ENCODE measurements around the gene CCDC88C.

Gene CCDC88C

GRCh38 chr14:91364524-91365270, 52.9 kb downstream of the CCDC88C start:
- no peak for DNase-seq (ENCODE audit: low read depth, low spot score)

DNA sequence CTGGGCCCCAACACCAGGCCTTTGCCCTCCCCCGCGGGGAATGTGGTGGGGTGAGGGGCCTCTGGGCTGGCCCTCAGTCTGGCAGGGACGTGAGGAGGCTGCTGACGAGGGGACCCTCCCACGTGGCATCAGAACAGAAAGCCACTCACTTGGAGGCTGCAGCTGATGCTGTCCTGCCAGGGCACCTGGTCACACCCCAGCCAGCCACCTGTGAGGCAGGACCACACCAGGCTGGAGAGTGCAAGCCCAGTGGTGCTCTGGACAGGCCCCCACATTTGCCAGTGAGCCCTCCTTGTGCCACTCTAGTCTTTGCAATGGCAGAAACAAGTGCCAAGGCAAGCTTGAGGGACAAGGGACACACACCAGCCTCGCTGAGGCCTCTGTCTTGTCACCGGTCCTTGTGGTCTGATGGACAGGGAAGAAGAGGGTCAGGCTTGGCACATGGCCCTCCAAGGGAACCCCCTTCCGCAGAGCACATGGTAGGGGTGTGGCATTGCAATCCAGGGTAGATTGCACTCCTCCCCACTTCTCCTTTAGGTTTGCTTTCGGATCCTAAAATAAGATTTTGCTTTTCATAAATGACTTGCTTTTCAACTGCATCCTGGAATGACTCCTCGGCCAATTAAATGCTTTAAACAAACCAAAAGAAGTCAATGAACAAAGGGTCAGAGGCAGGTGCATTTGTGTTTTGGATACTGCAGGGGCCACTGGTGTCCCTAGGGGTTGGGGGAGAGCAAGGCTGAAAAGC, 53.7 kb downstream of the CCDC88C start:
- no peak for DNase-seq (ENCODE audit: low read depth, low spot score)

DNA sequence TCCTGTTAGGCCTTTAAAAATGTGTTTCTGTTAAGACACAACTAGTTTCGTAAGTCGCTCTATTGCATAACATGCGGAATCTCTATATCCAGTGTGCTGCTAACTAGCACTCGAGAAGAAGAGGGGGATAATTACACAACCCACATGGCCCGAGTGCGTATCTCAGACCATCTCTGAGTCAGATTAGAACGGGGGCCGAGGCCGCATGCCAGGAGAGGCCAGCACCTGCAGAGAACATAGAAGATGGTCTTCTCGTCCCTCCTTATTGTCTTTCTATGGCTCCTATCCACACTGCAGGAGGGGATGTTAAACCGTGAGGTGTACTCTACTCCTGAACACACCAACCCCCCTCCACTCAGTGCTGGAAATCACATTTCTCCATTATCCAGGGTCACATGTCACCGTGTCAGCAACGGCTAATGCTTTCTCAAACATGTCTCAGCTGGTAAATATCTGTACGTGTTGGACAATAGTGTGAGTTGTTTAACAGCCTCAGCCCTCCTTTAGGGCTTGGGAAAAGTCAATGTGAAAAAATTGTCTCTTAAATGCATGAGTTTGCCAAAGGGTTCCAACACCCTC, 56.3 kb downstream of the CCDC88C start:
- DNase-seq (ENCODE audit: low read depth, low spot score), result no peak

DNA sequence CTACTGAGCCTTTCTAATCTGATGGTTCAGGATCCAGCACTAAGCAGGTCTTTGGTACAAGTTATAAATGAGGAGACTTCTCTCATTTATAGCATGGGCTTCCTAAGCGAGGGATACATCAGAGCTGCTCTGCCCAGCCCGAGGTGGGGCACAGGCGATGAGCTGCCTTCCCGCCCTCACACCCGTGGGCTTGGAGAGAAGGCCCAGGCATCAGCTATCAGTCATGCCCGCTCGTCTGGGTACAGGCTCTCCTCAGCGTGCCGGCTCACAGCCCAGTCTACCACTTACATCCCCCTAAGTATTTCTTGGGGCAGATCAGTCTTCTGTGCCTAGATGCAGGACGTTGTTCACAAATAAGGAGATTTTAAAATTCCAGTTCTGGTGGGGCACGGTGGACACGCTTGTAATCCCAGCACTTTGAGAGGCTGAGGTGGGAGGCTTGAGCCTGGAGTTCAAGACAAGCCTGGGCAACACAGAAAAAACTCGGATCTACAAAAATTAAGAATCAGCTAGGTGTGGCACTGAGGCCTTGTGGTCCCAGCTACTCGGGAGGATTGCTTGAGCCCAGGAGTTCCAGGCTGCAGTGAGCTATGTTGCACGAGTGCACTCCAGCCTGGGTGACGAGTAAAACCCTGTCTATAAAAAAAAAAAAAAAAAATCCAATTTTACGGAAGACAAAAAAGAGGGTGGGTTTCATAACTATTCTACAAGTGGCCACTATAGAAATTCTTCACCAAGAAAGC, 57.0 kb downstream of the CCDC88C start:
- DNase-seq (ENCODE audit: low read depth, low spot score), result no peak

- DNase-seq (ENCODE audit: low read depth, low spot score), result no peak
Observed at GRCh38 chr14:91358654-91359220, 58.9 kb downstream of the CCDC88C start.

GRCh38 chr14:91358025-91358319, 59.6 kb downstream of the CCDC88C start:
- DNase-seq (ENCODE audit: low read depth, low spot score), result no peak

- DNase-seq (ENCODE audit: low read depth, low spot score), result no peak
Observed at GRCh38 chr14:91357272-91358024, 60.2 kb downstream of the CCDC88C start.

GRCh38 chr14:91356181-91356763, 61.3 kb downstream of the CCDC88C start:
- no peak for DNase-seq (ENCODE audit: low read depth, low spot score)

DNA sequence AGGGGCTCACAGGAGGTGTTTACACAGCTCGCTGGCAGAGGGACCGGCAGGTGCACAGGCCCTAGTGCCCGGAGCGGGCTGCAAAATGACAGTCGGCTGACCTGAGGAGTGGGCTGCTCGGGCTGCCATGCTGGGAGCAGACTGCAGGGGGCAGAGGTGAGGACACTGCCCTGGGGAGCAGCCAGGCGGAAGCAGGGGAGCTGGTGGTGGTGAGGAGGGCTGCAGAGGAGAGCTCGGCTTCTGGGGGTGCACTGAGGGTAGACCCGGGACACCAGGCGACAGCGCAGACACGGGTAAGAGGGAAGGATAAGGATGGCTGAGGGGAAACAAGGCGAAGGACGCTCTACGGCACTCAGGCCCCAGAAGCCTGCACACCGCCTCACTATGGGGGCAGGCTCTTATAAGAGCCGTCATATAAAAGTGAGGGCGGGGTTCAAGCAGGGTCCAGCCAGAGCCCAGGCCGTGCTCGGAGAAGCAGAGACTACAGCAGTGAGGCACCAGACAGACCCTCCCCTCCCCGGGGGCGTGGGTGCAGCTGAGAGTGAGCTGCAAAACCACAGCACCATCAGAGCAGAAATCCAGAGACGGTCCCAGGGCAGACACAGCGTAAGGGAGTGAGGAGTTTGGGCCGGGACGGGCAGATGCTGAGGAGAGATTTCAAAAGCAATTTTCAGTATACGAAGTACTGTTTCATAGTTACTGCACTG, 62.5 kb downstream of the CCDC88C start:
- no peak for DNase-seq (ENCODE audit: low read depth, low spot score)

DNA sequence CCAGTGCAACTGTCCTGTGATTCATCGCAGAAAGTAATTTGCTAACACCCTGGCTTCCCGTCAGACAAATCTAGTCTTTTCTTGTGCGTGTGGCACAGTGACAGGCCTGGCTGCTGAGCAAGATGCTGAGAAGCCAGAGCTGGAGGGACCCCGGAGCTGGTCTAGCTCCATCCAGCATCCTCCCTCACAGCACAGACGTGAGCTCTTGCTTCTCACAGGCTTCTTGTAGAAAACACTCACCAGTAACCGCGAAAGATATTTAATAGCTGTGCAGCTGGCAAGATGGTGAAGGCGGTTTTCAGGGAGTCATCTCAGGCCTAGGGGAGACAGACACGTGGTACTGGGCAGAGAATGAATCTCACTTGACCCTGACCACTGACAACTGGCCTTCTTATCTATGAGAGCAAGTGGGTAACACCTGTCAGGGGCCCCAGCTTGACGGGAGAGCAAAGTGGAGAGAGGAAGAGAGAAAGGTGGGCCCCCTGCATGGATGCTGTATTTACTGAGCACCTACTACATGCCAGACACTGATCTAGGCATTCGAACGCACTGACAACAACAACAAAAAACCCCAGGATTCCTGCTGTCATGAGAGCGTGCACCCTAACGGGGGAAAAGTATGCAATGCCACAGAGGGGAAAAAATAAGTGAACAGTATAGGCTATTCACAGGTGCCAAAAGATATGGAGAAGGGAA, 63.3 kb downstream of the CCDC88C start:
- peak; percentile 69 for DNase-seq (ENCODE audit: low read depth, low spot score)

DNA sequence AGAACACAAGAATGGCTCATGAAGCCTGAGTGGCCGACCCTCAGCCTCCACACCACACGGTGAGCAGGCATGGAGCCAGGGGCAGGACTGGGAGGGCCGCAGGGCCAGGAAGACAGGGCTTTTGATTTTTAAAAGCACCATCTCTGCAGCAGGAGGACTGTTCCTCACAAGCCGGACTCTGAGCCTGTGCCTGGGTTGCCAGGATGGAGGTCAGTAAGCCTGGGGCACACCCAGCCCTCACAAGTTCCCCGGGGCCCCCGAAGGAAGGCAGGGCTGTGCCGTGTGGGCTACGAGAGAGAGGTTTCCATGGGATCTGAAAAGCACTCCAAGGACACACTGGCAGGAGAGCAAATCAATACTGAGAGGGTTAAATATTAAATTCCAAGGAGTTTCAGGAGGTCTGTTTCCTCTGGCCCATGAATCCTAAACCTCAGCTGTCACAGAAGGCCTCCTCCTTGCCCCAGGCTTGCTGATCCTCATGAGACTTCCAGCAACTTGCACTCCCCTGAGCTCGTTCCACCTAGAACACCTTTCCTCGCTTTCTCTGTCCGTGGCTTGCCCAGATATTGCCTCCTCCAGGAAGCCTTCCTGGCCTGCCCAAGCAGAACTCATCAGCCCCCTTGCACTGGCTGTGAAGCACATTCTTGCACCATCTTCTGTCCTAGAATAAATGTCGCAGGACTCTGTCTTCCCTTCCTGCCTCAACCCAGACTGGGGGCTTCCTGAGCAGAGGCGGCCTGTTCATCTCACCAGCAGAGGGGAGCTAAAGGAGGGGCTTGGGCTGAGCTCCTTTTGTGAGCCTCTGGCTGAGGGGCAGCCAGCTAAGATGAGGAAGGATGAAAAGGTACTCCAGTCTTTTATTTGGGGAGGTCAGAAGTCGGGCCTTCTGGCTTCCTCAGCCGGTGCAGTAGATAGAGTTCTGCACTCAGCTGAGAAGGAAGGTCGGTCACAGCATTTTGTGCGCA, 64.6 kb downstream of the CCDC88C start:
- no peak for DNase-seq (ENCODE audit: low read depth, low spot score)

DNA sequence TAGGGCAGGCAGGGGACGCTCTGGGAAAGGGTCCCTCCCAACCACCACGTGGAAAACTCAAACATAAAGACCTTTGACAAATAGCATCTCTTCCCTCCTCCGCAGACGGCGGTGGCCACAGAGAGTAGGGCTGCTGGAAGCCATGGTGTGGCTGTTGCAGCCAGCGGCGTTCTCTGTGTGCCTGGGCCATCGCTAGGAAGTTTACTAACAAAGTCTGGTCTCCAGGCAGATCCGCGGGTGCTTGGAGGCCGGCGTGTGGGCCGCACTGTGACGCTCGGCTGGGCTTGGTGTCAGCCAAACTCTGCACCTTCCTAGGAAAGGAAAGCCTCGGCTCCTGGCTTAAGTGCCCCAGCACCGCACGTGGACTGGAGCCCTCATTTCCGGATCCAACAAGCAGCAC, 65.6 kb downstream of the CCDC88C start:
- DNase-seq (ENCODE audit: low read depth, low spot score), result peak; percentile 48

DNA sequence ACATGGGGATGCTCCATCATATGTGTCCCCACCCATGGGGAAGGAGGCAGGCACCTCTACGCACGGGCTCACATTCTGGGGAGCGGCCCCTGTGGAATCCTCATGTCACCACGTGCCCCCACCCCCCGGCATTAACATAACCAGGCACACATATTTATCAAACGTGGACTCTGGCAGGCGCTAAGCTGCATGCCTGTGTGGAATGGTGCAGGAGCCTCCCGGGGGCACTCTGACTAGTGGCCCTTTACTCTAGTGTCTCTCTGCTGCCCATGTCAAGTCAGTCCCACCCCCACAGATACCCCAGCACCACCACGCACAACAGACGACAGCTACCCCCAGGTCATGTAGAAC, 66.1 kb downstream of the CCDC88C start:
- DNase-seq (ENCODE audit: low read depth, low spot score), result no peak

DNA sequence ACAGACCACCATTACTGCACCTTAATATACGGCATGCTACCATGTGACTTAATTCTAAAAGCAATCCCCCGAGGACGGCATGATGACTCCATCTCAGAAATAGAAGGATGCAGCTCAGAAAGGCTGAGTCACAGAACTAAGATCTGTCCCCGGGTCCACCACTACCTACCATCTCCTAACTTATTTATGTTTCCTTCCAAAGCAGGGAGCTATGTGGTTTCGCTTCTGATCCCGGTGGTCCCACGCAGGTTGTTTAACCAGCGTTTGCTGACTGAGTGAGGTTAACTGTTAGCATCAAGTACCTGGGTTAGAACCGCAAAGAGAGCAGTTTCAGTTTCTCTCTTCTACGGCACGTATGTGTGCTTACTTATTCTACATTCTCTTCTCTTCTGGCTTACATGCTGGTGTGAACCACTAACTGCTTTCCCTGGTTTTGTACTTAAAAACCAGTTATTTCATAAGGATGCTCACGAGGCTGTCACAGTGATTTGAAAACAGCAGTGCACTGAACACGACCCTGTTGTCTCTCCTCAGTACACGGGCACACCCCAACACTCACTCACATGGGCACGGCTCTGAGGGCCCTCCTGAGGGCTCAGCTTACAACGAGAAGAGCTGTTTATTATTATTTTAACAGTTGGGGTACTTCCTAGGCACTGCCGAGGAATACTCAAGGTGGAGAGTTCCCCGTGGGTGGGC, 66.7 kb downstream of the CCDC88C start:
- DNase-seq (ENCODE audit: low read depth, low spot score), result no peak

- no peak for DNase-seq (ENCODE audit: low read depth, low spot score)
Observed at GRCh38 chr14:91350483-91350812, 67.2 kb downstream of the CCDC88C start.

GRCh38 chr14:91349481-91350074, 68.0 kb downstream of the CCDC88C start:
- DNase-seq (ENCODE audit: low read depth, low spot score), result no peak

- DNase-seq (ENCODE audit: low read depth, low spot score), result no peak
Observed at GRCh38 chr14:91348845-91349465, 68.7 kb downstream of the CCDC88C start.

Data from astrocyte of the hippocampus (primary cell).